Caco-2 (cell line): ENCODE measurements around the gene L3HYPDH. TPM values are rescaled to one million over a fixed set of nuclear protein-coding genes. Genes with fewer than 3 reads are reported as not detected.

Experiments
- BruUV-seq: library from RNA; stranded (reverse); fragments of 400-500 nt; replicated peaks from 2 replicates; lab custom pipeline; 2021; lab: Mats Ljungman, UMichigan
- CTCF ChIA-PET: fragments of 300-600 bp; sonication (Branson Sonifier 250); formaldehyde crosslinking; loops from one replicate; lab custom pipeline; 2022; ENCODE audit warnings: antibody characterized with exemption; lab: Charles Lee
- POLR2A ChIA-PET: fragments of 300-600 bp; sonication (Branson Sonifier 250); formaldehyde crosslinking; loops from one replicate; lab custom pipeline; 2022; ENCODE audit warnings: antibody characterized with exemption; lab: Charles Lee
- DNase-seq, 2 experiments: peaks; one replicate each; pipeline versions ENCODE4 v3.0.0 to v3.0.0-alpha.2; 2020 to 2022
- H3K27me3 ChIP-seq: replicated peaks from 2 replicates; pipeline ENCODE4 v1.6.0; 2011; ENCODE audit warnings: low read length; ENCODE audit not compliant: control insufficient read depth, insufficient read depth
- H3K36me3 ChIP-seq: 2 replicates; pipeline ENCODE4 v1.5.1; 2011; ENCODE audit warnings: low read length; ENCODE audit not compliant: control insufficient read depth, insufficient read depth
- H3K4me1 ChIP-seq: fragments of 250-450 bp; sonication (Bioruptor Pico); 2 replicates; pipeline ENCODE4 v1.5.1; 2020; ENCODE audit warnings: mild to moderate bottlenecking
- H3K4me3 ChIP-seq: 2 replicates; pipeline ENCODE4 v1.5.1; 2011; ENCODE audit warnings: low read depth, mild to moderate bottlenecking, control low read depth, low read length
- H3K9me3 ChIP-seq: fragments of 250-450 bp; sonication (Bioruptor Pico); 2 replicates; pipeline ENCODE4 v1.5.1; 2020; ENCODE audit warnings: mild to moderate bottlenecking, moderate library complexity
- H3K27ac Mint-ChIP-seq: one replicate; pipeline ENCODE4 v1.8.0; 2022; ENCODE audit warnings: mixed read lengths; ENCODE audit not compliant: unreplicated experiment
- H3K27me3 Mint-ChIP-seq: one replicate; pipeline ENCODE4 v1.8.0; 2022; ENCODE audit warnings: mixed read lengths; ENCODE audit not compliant: insufficient read depth, unreplicated experiment
- H3K36me3 Mint-ChIP-seq: one replicate; pipeline ENCODE4 v1.8.0; 2022; ENCODE audit warnings: mild to moderate bottlenecking, mixed read lengths; ENCODE audit not compliant: insufficient read depth, unreplicated experiment
- H3K4me1 Mint-ChIP-seq: one replicate; pipeline ENCODE4 v1.8.0; 2022; ENCODE audit warnings: low read depth, mixed read lengths; ENCODE audit not compliant: unreplicated experiment
- H3K4me3 Mint-ChIP-seq: one replicate; pipeline ENCODE4 v1.8.0; 2022; ENCODE audit warnings: mild to moderate bottlenecking, moderate library complexity, mixed read lengths; ENCODE audit not compliant: unreplicated experiment
- H3K9me3 Mint-ChIP-seq: one replicate; pipeline ENCODE4 v1.8.0; 2022; ENCODE audit warnings: mixed read lengths; ENCODE audit not compliant: unreplicated experiment
- intact Hi-C: fragments of 100-400 bp; cut with micrococcal nuclease; formaldehyde crosslinking; loops from one replicate; pipeline ENCODE4 v1.10.0; 2022; ENCODE audit not compliant: unreplicated experiment
- total RNA-seq: library from RNA; stranded (reverse); gene quantifications from 2 replicates; pipeline ENCODE4 v1.2.3, GENCODE V29; 2022
- TF ChIP-seq, protein P1 (sequence below), 2 experiments: fragments of 200-600 bp in 1 of 2; IDR thresholded peaks; 1 replicate in 1 of 2; 2 replicates in 1 of 2; pipeline versions ENCODE4 v1.5.1 to v1.8.0; 2011 to 2022; ENCODE audit warnings: antibody characterized with exemption in 1 of 2, control low read depth in 1 of 2, inconsistent platforms in 1 of 2, low read depth in 1 of 2, low read length in 1 of 2, mild to moderate bottlenecking in 1 of 2, moderate library complexity in 1 of 2; ENCODE audit not compliant: insufficient read depth in 1 of 2, severe bottlenecking in 1 of 2, unreplicated experiment in 1 of 2

L3HYPDH gene
- total RNA-seq, 1 experiment from 2014 or later = 15.7 TPM

DNA sequence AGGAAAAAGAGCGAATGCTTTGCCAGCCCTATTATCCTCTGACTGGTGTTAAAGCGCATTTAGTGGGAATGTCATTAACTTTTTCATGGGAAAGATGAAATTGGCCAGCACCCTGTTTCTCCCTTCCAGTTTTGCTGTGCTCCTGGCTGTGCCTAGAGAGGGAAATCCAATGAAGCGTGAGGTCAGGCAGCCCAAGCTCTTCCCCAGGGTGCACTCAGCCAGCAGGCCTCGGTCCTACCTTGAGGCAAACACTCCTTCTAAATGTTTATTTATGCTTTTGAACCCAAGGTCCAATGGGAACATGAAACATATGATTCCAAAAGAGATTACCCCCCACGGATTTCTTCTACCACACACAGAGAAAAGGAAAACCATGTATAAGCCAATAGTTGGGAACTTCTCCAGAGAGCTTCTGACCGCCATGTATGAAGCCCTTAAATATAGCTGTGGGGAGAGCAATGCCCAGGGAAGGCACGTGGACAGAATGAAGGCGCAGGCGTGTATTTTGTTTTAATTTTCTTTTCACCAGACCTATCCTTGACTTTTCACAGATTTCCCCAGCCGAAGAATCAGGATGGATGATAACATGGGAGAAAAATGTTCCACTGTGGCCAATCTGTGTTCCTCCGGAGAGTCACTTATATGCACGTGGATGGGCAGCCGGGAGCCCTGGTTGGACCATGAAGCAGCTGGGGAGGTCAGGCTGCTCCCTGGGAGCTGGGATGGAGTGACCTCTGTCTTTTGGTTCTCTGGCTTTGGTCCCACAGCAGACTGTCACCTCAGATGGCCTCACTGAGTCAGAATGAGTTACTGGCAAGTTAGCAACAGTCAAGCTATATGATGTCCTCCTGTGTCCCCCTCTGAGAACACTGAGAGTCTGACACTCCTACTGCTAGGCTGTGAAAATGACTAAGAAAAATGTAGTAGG lies 56.3 kb downstream of the L3HYPDH start:
- Histone ChIP-seq H3K4me3 (no peak overlapping the region), H3K36me3 (no peaks in the 10 kb centered on the region), H3K4me1 (no peaks in the 10 kb centered on the region), H3K9me3 (no peaks in the 10 kb centered on the region), H3K27me3 (no peaks in the 10 kb centered on the region)
- BruUV-seq = no TSS peak
- Mint-ChIP-seq H3K4me1 (no peaks in the 10 kb centered on the region), H3K36me3 (no peaks in the 10 kb centered on the region), H3K9me3 (no peaks in the 10 kb centered on the region), H3K27me3 (peaks cover 13% of the 10 kb centered on the region), H3K27ac (no peak overlapping the region), H3K4me3 (no peak overlapping the region)
- intact Hi-C loops = no loop called here
- POLR2A ChIA-PET = no interaction called here
- no peak for DNase-seq
- CTCF ChIA-PET = interaction anchor here (0.6 kb wide), 1 partner anchor 952 kb away, joined by 5 read pairs; no protein-coding TSS in a partner anchor
- TF ChIP-seq, protein P1, sequence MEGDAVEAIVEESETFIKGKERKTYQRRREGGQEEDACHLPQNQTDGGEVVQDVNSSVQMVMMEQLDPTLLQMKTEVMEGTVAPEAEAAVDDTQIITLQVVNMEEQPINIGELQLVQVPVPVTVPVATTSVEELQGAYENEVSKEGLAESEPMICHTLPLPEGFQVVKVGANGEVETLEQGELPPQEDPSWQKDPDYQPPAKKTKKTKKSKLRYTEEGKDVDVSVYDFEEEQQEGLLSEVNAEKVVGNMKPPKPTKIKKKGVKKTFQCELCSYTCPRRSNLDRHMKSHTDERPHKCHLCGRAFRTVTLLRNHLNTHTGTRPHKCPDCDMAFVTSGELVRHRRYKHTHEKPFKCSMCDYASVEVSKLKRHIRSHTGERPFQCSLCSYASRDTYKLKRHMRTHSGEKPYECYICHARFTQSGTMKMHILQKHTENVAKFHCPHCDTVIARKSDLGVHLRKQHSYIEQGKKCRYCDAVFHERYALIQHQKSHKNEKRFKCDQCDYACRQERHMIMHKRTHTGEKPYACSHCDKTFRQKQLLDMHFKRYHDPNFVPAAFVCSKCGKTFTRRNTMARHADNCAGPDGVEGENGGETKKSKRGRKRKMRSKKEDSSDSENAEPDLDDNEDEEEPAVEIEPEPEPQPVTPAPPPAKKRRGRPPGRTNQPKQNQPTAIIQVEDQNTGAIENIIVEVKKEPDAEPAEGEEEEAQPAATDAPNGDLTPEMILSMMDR (IDR thresholded peaks at IDR 0.05; ENCODE audit: insufficient read depth in 1 of 2, low read depth in 1 of 2, low read length in 1 of 2, severe bottlenecking in 1 of 2, unreplicated experiment in 1 of 2) = no peak

GRCh38 chr14:59425322-59425935 lies 58.8 kb downstream of the L3HYPDH start:
- DNase-seq = no peak
- Histone ChIP-seq H3K4me1 (no peaks in the 10 kb centered on the region), H3K27me3 (no peaks in the 10 kb centered on the region), H3K36me3 (no peaks in the 10 kb centered on the region), H3K9me3 (no peaks in the 10 kb centered on the region), H3K4me3 (no peak overlapping the region)
- TF ChIP-seq, protein P1 (IDR thresholded peaks at IDR 0.05; ENCODE audit: insufficient read depth in 1 of 2, low read depth in 1 of 2, low read length in 1 of 2, severe bottlenecking in 1 of 2, unreplicated experiment in 1 of 2) = no peak
- POLR2A ChIA-PET = no interaction called here
- Mint-ChIP-seq H3K27me3 (peaks cover 22% of the 10 kb centered on the region), H3K36me3 (no peaks in the 10 kb centered on the region), H3K4me1 (no peaks in the 10 kb centered on the region), H3K4me3 (no peak overlapping the region), H3K9me3 (no peaks in the 10 kb centered on the region), H3K27ac (no peak overlapping the region)
- CTCF ChIA-PET = interaction anchor here (0.7 to 1.0 kb wide), 2 partner anchors 52 to 806 kb away, joined by 3 read pairs; no protein-coding TSS in a partner anchor
- BruUV-seq = no TSS peak
- intact Hi-C loops = no loop called here

DNA sequence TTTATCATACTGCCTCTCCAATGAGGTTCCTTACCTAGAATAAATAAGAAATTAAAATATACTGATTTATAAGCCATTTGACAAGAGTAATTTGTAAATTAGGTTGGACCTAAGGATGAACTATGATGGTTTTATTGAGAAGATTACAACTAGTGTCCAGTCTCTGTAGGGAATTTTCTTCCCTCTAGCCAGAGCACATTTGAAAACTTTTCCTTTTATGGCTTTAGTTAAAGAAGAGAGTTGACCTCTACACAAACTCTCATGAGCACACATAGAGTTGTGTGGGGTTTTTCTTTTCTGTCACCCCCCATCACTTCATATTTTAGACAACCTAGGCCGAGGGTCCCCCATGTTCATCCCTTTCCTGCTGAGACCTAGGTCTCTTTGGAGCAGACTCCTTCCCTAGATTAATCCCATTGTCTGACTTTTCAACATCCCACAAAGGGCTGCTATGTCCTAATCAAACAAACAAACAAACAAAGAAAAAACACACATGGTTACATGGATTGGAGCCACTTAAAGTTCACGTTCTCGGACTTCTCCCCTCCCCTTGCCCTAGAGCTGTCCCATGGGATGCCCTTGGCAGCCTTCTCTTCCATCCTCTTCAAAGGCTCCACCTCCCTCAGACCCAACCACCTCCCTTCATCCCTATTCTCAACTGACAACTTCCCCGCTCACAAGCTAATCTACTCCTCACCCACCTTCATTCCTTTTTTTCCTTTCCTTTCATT lies 59.7 kb downstream of the L3HYPDH start:
- H3K27me3 ChIP-seq = no peaks in the 10 kb centered on the region
- Mint-ChIP-seq H3K4me1 (no peaks in the 10 kb centered on the region), H3K36me3 (no peaks in the 10 kb centered on the region), H3K4me3 (no peak overlapping the region), H3K9me3 (no peaks in the 10 kb centered on the region), H3K27me3 (peaks cover 29% of the 10 kb centered on the region), H3K27ac (no peak overlapping the region)
- no peak overlapping the region for H3K4me3 ChIP-seq
- TF ChIP-seq, protein P1 (IDR thresholded peaks at IDR 0.05; ENCODE audit: insufficient read depth in 1 of 2, low read depth in 1 of 2, low read length in 1 of 2, severe bottlenecking in 1 of 2, unreplicated experiment in 1 of 2) = no peak
- no peaks in the 10 kb centered on the region for H3K36me3 ChIP-seq
- intact Hi-C loops = no loop called here
- no peaks in the 10 kb centered on the region for H3K4me1 ChIP-seq
- no TSS peak for BruUV-seq
- H3K9me3 ChIP-seq = no peaks in the 10 kb centered on the region
- POLR2A ChIA-PET = no interaction called here
- CTCF ChIA-PET = interaction anchor here (1.0 kb wide), 1 partner anchor 51 kb away, joined by 3 read pairs; no protein-coding TSS in a partner anchor
- DNase-seq = no peak
